Measurements from ENCODE around the gene TCL1B.
A peak's percentile ranks its signal among the peaks of the same experiment; 100 is the strongest.

The TCL1B gene

GRCh38 chr14:95667249-95667693, 19.0 kb upstream of the TCL1B start:
- no peak for DNase-seq (ENCODE audit: low spot score)

- DNase-seq (ENCODE audit: low spot score) = no peak
Measured at GRCh38 chr14:95668235-95668772, 17.9 kb upstream of the TCL1B start.

GRCh38 chr14:95674613-95675012, 11.6 kb upstream of the TCL1B start:
- DNase-seq (ENCODE audit: low spot score) = no peak

DNA sequence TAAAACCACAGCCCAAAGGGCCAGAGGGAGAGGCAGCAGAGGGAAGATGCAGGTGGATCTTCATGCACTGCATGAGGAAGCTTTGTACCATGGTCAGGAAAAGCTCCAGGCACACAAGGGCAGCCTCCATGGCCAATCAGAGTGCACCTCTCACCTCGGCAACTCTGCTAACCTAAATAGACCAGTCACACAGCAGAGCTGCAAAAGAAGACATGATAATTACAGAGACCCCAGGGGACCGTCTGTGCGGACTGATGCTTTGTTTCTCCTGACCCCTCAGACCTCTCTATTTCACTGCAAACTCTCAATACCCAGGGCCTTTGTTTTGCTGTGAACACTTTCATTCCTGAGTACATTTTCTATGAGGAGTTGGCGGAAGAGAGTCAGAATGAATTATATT, 10.7 kb upstream of the TCL1B start:
- DNase-seq (ENCODE audit: low spot score) = no peak

DNA sequence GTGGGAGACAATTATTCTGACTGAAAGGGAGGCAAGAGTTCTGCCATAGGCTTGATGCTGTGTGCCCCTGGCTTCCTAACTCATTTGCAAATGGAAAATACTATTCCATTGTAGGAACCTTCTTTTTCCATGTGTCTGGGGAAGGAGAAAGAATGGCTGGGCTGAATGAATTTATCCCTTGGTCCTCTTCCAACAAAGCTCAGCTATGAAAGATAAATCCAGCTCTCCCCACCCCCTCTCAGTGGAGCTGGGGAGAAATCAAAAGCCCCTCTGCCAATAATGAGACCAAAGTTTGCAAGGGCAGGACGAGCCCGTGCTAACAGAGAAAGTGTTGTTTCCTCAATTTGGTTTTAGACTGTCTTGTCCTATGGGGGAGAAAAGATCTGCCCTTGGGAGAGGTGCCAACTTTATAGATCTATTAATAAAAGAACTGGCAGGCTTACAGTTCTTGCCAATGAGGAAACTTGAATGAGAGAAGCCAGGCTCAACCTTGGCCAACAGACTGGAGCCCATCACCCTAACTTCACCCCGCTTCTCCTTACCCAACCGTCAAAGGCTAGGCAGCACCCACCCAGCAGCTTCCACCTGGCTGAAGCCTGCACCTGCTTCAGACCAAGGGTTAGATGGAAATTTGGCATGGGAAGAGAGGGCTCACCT, 8.9 kb upstream of the TCL1B start:
- no peak for DNase-seq (ENCODE audit: low spot score)

DNA sequence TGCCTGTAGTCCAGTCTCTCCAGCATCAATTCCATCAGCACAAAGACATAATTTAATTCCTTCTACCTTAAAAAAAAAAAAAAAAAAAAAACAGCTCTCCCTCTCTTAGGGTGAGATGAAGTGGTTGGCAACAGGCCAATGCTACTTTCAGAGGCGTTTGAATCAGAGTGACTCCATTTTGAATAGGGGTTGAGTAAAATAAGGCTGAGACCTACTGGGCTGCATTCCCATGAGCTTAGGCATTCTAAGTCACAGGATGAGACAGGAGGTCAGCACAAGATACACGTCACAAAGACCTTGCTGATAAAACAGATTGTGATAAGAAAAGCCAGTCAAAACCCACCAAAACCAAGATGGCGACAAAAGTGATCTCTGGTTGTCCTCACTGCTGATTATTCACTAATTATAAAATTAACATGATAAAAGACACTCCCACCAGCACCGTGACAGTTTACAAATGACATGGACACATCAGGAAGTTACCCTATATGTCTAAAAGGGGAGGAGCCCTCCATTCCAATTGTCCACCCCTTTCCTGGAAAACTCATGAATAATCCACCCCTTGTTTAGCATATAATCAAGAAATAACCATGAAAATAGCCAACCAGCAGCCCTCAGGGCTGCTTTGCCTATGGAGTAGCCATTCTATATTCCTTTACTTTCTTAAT, 6.9 kb upstream of the TCL1B start:
- no peak for DNase-seq (ENCODE audit: low spot score)

DNA sequence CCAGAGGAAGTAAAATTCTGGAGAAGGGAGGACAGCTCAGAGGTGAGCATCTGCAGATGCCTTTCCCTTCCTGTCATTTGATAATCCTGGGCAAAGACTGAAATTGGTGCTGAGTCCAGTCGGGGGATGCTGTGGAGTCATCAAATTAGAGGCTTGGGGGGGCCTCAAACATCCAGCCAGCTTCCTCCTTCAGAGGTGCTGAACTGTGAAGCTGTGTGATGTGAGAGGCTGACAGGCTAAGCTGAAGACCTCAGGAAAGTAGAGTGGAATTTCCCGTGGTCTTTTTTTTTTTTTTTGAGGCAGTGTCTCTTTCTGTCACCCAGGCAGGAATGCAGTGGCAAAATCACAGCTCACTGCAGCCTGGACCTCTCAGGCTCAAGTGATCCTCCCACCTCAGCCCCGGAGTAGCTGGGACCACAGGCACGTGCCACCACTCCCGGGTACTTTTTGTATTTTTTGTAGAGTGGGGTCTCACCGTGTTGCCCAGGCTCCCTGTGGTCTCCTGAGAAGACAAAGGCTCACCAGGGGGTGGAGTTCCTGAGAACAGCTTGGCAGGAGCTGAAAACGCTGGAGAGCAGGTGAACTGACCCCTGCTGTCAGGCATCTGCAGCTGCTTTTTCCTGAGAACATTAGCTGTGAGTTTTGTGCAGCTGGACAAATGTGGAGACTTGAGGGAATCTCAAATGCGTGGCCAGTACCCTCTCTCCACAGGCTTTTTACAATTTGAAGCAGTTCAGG, 6.1 kb upstream of the TCL1B start:
- DNase-seq (ENCODE audit: low spot score) = no peak

- DNase-seq (ENCODE audit: low spot score) = no peak
Measured at GRCh38 chr14:95681153-95681552, 5.1 kb upstream of the TCL1B start.

GRCh38 chr14:95683793-95684192, 2.4 kb upstream of the TCL1B start:
- DNase-seq (ENCODE audit: low spot score) = peak; percentile 24

GRCh38 chr14:95686935-95687334, 709 bp downstream of the TCL1B start:
- no peak for DNase-seq (ENCODE audit: low spot score)

- DNase-seq (ENCODE audit: low spot score) = no peak
Measured at GRCh38 chr14:95689441-95689840, 3.2 kb downstream of the TCL1B start.

GRCh38 chr14:95690815-95691214, 4.6 kb downstream of the TCL1B start:
- DNase-seq (ENCODE audit: low spot score) = no peak

DNA sequence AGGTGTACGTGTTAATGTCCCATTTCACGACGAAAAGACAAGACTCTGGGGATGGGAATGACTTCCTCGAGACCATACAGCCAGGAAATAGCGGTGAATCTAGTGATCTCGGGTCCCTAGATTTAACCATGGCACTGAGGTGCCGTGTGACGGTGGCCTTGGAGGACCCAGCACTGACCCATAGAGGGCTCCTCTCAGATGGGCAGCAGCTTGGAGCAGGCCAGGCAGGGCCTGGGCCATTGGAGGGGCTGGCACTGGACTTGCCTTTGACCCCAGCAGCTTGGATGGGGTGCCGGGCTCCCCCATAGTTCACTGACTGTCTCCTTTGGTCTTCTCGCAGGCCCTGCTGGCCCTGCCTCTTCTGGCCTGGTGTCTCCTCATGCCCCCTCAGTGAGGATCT, 5.4 kb downstream of the TCL1B start:
- no peak for DNase-seq (ENCODE audit: low spot score)

GRCh38 chr14:95692109-95692508, 5.9 kb downstream of the TCL1B start:
- DNase-seq (ENCODE audit: low spot score) = no peak

GRCh38 chr14:95695051-95695450, 8.8 kb downstream of the TCL1B start:
- DNase-seq (ENCODE audit: low spot score) = no peak

DNA sequence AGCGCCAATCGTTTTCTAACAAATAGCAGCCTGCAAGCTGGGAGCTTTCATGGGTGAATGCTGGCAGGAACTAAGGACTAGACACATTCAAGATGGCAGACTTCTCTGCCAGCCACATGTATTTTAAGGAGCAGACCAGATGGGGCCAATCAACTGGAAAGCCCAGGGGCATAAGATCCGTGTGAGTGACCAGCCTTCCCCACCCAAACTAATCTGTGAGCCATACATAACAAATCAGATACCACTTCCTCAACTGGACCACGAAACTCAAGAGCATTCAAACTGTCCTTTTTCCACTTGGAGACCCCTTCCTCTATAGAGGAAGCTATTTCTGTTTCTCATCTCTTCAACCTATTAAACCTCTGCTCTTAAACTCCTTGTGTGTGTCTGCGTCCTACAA, 9.7 kb downstream of the TCL1B start:
- no peak for DNase-seq (ENCODE audit: low spot score)

GRCh38 chr14:95696741-95697140, 10.5 kb downstream of the TCL1B start:
- DNase-seq (ENCODE audit: low spot score) = no peak

DNA sequence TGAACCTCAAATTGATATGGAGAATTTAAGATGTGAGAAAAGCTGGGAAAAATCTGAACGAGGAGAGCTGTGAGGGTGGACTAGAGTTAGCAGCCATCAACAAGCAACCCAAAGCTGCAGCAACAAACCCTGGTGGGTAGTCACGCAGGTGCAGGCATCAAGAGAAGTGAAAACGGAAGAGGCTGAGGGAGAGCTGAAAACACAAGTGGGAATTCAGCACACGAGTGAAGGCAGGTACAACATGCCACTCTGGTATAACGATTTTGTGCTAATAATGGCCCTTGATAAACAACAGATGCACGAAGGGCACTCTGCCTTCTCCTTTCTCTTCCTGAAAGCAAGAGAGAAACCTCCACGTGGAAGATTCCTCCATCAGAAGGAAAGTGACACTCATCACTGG, 11.5 kb downstream of the TCL1B start:
- DNase-seq (ENCODE audit: low spot score) = no peak

- no peak for DNase-seq (ENCODE audit: low spot score)
Measured at GRCh38 chr14:95698287-95698686, 12.1 kb downstream of the TCL1B start.

GRCh38 chr14:95699412-95699811, 13.2 kb downstream of the TCL1B start:
- no peak for DNase-seq (ENCODE audit: low spot score)

- DNase-seq (ENCODE audit: low spot score) = no peak
Measured at GRCh38 chr14:95700221-95700976, 14.2 kb downstream of the TCL1B start.

- DNase-seq (ENCODE audit: low spot score) = no peak
Measured at GRCh38 chr14:95701846-95702221, 15.6 kb downstream of the TCL1B start.

Measured in CD4-positive, alpha-beta T cell treated with Interleukin-15 for 4 hours (primary cell).